Right lobe of liver (tissue), 6 donors: ENCODE results near the gene BLMH. TPM values are rescaled to one million over a fixed set of nuclear protein-coding genes. Genes with fewer than 3 reads are reported as not detected.

Experiments used
- ATAC-seq, 4 donors: fragments of 200-7000 bp; cut with Tn5 transposase; one replicate each; pipeline ENCODE4 v1.9.1; 2020; ENCODE audit warnings: mild to moderate bottlenecking in 4 of 4, moderate library complexity in 4 of 4
- DNase-seq, 3 donors: peaks; one replicate each; pipeline ENCODE4 v3.0.0-alpha.2; 2020
- H3K27ac ChIP-seq, 3 donors: fragments of 200-600 bp; one replicate each; pipeline ENCODE4 v1.8.0; 2022
- H3K27me3 ChIP-seq, 2 donors: fragments of 200-600 bp; one replicate each; pipeline ENCODE4 v1.8.0; 2022
- H3K36me3 ChIP-seq, 4 donors: fragments of 200-600 bp; sonication (generic) in 1 of 4; one replicate each; pipeline versions ENCODE4 v1.5.1 to v1.8.0; 2017 to 2022; ENCODE audit warnings: control low read depth in 1 of 4
- H3K4me1 ChIP-seq, 4 donors: fragments of 200-600 bp; sonication (generic) in 1 of 4; one replicate each; pipeline versions ENCODE4 v1.5.1 to v1.8.0; 2017 to 2022; ENCODE audit warnings: control low read depth in 1 of 4
- H3K4me3 ChIP-seq, 3 donors: fragments of 200-600 bp; one replicate each; pipeline ENCODE4 v1.8.0; 2022
- H3K9me3 ChIP-seq, 4 donors: fragments of 200-600 bp; sonication (generic) in 1 of 4; one replicate each; pipeline versions ENCODE4 v1.5.1 to v1.8.0; 2017 to 2022; ENCODE audit warnings: control low read depth in 1 of 4
- POLR2A ChIP-seq: fragments of 450-650 bp; IDR thresholded peaks from one replicate; pipeline ENCODE4 v1.6.1; 2017; ENCODE audit warnings: antibody characterized with exemption, mild to moderate bottlenecking
- WGBS: methylation state at CpG from one replicate; pipeline ENCODE4 v1.1.6; 2018; ENCODE audit warnings: low coverage, low lambda C conversion rate; ENCODE audit not compliant: insufficient coverage; ENCODE audit errors: missing lambda C conversion rate; 5-methylcytosine and 5-hydroxymethylcytosine counted together
- intact Hi-C, 2 donors: fragments of 100-400 bp; cut with DNase I; formaldehyde crosslinking; loops; one replicate each; pipeline versions ENCODE4 v1.11.2 to v1.14.1; 2022
- total RNA-seq, 6 experiments: library from RNA; depleted of rRNA in 2 of 6; stranded (reverse); fragments of >200 nt in 2 of 6; fragmentation: NEBNext Ultra II Directional in 3 of 6; extraction: Animal tissue kit (Norgen Biotek cat#: 25700) in 3 of 6; gene quantifications; one replicate each; pipeline versions ENCODE4 v1.1.0 to v1.2.4, GENCODE V29; 2016 to 2023
- TF ChIP-seq, protein P1 (sequence below), 4 donors: fragments of 200-600 bp in 3 of 4; fragments of 450-650 bp in 1 of 4; IDR thresholded peaks; one replicate each; pipeline versions ENCODE4 v1.5.1 to v1.8.0; 2016 to 2022; ENCODE audit warnings: antibody characterized with exemption in 4 of 4, mild to moderate bottlenecking in 2 of 4
- donor health status: DM: no; HTN: yes; CAD: no.
- donor health status: DM: no; HTN: no; CAD: no.
- donor health status: DM: no; HTN: no; CAD: no.
- donor health status: DM: no; HTN: yes; CAD: no.
- donor health status: DM: no; HTN: yes; CAD: no.

Gene BLMH
- total RNA-seq, 6 experiments from 2014 or later, result 7.0 to 9.2 (median 7.3) TPM

DNA sequence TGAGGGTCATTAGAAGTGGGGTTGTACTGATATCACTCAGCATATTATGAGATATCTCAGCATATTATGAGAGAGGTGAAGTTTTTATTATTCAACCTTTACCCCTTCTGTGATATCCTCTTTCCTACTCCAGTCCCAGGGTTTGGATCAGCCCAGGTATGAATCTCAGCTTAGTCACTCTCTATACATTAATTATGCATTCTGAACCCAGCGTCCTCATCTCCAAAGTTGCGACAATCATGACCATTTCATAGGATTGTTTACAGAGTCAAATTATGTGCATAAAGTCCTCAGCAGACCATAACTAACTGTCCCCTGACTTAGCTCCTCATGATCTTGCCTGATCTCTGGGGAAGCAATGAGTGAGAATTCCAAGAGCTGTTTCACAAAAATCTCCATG lies 20.5 kb upstream of the BLMH start:
- no peak for DNase-seq
- ATAC-seq, result no peak
- WGBS, result 75% methylated on average over 2 of the region's 2 CpGs
- Histone ChIP-seq H3K36me3 (no peaks in the 10 kb centered on the region), H3K4me3 (no peak overlapping the region), H3K4me1 (no peaks in the 10 kb centered on the region), H3K27me3 (peaks cover 0 to 8% of the 10 kb centered on the region in 2 donors), H3K27ac (no peak overlapping the region), H3K9me3 (no peaks in the 10 kb centered on the region)
- no peak for TF ChIP-seq POLR2A
- TF ChIP-seq, protein P1, sequence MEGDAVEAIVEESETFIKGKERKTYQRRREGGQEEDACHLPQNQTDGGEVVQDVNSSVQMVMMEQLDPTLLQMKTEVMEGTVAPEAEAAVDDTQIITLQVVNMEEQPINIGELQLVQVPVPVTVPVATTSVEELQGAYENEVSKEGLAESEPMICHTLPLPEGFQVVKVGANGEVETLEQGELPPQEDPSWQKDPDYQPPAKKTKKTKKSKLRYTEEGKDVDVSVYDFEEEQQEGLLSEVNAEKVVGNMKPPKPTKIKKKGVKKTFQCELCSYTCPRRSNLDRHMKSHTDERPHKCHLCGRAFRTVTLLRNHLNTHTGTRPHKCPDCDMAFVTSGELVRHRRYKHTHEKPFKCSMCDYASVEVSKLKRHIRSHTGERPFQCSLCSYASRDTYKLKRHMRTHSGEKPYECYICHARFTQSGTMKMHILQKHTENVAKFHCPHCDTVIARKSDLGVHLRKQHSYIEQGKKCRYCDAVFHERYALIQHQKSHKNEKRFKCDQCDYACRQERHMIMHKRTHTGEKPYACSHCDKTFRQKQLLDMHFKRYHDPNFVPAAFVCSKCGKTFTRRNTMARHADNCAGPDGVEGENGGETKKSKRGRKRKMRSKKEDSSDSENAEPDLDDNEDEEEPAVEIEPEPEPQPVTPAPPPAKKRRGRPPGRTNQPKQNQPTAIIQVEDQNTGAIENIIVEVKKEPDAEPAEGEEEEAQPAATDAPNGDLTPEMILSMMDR (IDR thresholded peaks at IDR 0.05), result no peak
- intact Hi-C loops, result no loop called here

DNA sequence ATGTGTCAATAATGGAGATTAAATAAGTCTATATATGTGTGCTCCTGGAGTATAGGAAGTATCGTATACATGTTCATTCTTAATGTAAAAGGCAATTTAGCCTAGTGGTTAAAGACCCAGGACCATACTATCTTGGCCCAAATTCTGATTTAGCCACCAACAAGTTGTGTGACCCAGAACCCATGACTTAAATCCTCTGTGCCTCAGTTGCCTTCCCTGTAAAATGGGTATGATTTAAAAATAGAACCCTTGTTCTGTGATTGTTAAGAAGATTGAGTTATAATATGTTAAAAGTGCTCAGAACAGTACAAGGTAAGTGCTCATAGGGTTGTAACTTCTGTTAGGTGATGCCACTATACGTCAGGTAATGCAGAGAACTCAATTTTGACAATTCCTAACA lies 18.8 kb upstream of the BLMH start:
- TF ChIP-seq, protein P1 (IDR thresholded peaks at IDR 0.05), result no peak
- no peak for TF ChIP-seq POLR2A
- Histone ChIP-seq H3K4me1 (no peaks in the 10 kb centered on the region), H3K4me3 (no peak overlapping the region), H3K27me3 (peaks cover 0 to 8% of the 10 kb centered on the region in 2 donors), H3K36me3 (no peaks in the 10 kb centered on the region), H3K27ac (no peak overlapping the region), H3K9me3 (no peaks in the 10 kb centered on the region)
- DNase-seq (no peak), ATAC-seq (no peak)
- WGBS, result 89% methylated on average over 2 of the region's 2 CpGs
- intact Hi-C loops, result no loop called here

DNA sequence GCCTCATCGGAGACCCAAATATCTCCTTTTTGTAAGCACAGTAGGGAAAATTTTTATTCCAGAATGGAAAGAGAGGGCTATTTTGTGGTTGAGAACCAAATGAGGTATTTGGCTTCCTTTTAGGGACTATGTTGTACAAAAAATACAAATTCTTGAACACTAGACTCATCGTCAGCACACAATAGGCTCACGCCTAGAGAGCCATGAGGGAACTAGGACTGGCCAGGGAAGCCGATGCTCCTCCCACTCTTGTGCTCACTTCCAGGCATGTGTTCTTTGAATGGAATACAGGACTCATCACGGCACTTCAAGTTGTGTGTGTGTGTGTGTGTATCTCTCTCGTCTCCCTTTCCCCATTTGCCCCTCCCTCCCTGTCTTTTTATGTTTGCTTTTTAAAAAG lies 17.8 kb upstream of the BLMH start:
- Histone ChIP-seq H3K27ac (no peak overlapping the region), H3K27me3 (peaks cover 0 to 8% of the 10 kb centered on the region in 2 donors), H3K9me3 (no peaks in the 10 kb centered on the region), H3K4me3 (no peak overlapping the region), H3K36me3 (no peaks in the 10 kb centered on the region), H3K4me1 (no peaks in the 10 kb centered on the region)
- TF ChIP-seq POLR2A, result no peak
- TF ChIP-seq, protein P1 (IDR thresholded peaks at IDR 0.05), result no peak
- WGBS, result 96% methylated on average over 4 of the region's 6 CpGs
- DNase-seq, result no peak
- intact Hi-C loops, result no loop called here
- ATAC-seq, result no peak

DNA sequence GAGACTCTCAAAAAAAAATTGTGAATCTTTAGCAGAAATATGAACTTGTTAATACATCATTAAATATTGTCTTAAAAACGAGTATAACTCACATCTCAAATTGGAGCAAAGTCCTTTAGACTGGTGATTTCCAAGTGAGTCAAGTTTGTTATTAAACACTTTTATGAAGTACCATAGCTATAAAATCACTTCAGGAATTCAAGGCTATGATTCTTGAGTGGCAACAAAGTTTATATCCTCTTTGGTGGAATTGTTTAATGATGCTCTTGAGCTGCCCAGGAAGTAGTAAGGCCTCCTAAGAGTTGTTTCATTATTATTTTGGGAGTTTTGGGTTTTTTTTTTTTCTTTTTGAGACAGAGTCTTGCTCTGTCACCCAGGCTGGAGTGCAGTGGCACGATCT lies 16.7 kb upstream of the BLMH start:
- no peak overlapping the region for H3K27ac ChIP-seq
- H3K27me3 ChIP-seq, result peaks cover 0 to 8% of the 10 kb centered on the region in 2 donors
- H3K4me3 ChIP-seq, result no peak overlapping the region
- H3K9me3 ChIP-seq, result no peaks in the 10 kb centered on the region
- DNase-seq (no peak), ATAC-seq (no peak)
- H3K4me1 ChIP-seq, result no peaks in the 10 kb centered on the region
- intact Hi-C loops, result no loop called here
- TF ChIP-seq POLR2A, result no peak
- TF ChIP-seq, protein P1 (IDR thresholded peaks at IDR 0.05), result no peak
- WGBS, result 78% methylated on average over 2 of the region's 2 CpGs
- H3K36me3 ChIP-seq, result no peaks in the 10 kb centered on the region

DNA sequence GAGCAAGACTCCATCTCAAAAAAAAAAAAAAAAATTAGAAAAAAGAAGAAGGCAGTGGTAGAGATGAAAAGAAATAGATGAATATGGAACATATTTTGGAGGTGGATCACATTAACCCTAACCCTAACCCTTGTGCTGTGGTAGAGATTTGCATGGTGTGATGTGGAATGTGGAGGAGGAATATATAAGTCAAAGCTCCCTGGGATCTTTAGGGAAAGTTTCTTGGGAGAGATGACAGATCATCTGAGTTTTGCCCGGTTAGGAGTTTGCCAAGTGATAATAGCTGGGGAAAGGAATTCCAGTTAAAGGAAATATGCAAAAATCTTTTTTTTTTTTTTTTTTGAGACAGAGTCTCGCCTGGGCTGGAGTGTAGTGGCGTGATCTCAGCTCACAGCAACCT lies 13.0 kb upstream of the BLMH start:
- ATAC-seq (no peak), DNase-seq (no peak)
- Histone ChIP-seq H3K36me3 (no peaks in the 10 kb centered on the region), H3K9me3 (no peaks in the 10 kb centered on the region), H3K4me1 (no peaks in the 10 kb centered on the region), H3K4me3 (no peak overlapping the region), H3K27me3 (no peaks in the 10 kb centered on the region), H3K27ac (no peak overlapping the region)
- no peak for TF ChIP-seq POLR2A
- TF ChIP-seq, protein P1 (IDR thresholded peaks at IDR 0.05), result no peak
- 33% methylated on average over 1 of the region's 3 CpGs for WGBS
- intact Hi-C loops, result no loop called here
